Measurements from ENCODE around the gene KIZ. TPM values are rescaled to one million over a fixed set of nuclear protein-coding genes. Genes with fewer than 3 reads are reported as not detected.

Gene KIZ
- total and polyA plus RNA-seq, 2 of the 4 experiments (the other 2 are of a cell fraction) = 9.9 to 14.0 TPM

DNA sequence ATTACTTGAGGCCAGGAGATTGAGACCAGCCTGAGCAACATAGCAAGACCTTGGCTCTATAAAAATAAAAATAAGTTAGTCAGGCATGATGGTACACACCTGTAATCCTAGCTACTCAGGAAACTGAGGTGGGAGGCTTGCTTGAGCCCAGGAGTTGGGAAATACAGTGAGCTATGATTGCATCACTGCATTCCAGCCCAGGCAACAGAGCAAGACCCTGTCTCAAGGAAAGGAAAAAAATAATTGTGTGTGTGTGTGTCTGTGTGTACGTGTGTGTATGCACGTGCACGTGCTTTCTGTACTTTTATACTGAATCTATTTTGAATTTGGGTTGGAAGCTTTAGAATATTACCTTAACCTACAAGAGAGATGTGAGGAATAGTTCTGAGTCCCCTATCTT, 58.9 kb downstream of the KIZ start:
- H3K23ac ChIP-seq (ENCODE audit: low read depth, low read length) = no peak overlapping the region
- WGBS, 2 experiments (ENCODE audit: extremely low coverage in 2 of 2, insufficient read length in 1 of 2) = no CpG with 5 or more reads among the region's 3 CpGs
- H3K9ac ChIP-seq (ENCODE audit: low read depth, low read length) = no peak overlapping the region
- no peak overlapping the region for H2AK5ac ChIP-seq (ENCODE audit: low read depth, low read length)
- no peak overlapping the region for H2AK9ac ChIP-seq (replicated peaks; ENCODE audit: low read depth, low read length, poor library complexity)
- POLR2A ChIA-PET (ENCODE audit: unreplicated experiment) = no interaction called here
- in situ Hi-C loops (cut with MboI; ENCODE audit: low sequenced_read_pairs) = no loop called here
- no peak overlapping the region for H4K8ac ChIP-seq (ENCODE audit: low read depth in 2 of 2, low read length in 2 of 2)
- dilution Hi-C loops (cut with HindIII; ENCODE audit: low sequenced_read_pairs, unreplicated experiment) = no loop called here
- no peaks in the 10 kb centered on the region for H3K36me3 ChIP-seq (ENCODE audit: control insufficient read depth, insufficient read depth, low read length)
- no peaks in the 10 kb centered on the region for H3K27me3 ChIP-seq (ENCODE audit: control insufficient read depth, insufficient read depth, low read length)
- H3K79me1 ChIP-seq (ENCODE audit: low read depth in 1 of 2, low read length in 2 of 2) = peaks cover 0 to 3% of the 10 kb centered on the region in 2 experiments; a peak in 2 of 4 replicates
- H2BK15ac ChIP-seq (ENCODE audit: low read depth, low read length) = no peak overlapping the region
- no peak overlapping the region for H2BK120ac ChIP-seq (ENCODE audit: low read depth, low read length)
- H4K20me1 ChIP-seq (ENCODE audit: insufficient read depth, low read length) = no peaks in the 10 kb centered on the region
- peak; percentile 87 for TF ChIP-seq CEBPB (IDR thresholded peaks at IDR 0.05; ENCODE audit: low read depth, low read length)
- TF ChIP-seq, protein P1, sequence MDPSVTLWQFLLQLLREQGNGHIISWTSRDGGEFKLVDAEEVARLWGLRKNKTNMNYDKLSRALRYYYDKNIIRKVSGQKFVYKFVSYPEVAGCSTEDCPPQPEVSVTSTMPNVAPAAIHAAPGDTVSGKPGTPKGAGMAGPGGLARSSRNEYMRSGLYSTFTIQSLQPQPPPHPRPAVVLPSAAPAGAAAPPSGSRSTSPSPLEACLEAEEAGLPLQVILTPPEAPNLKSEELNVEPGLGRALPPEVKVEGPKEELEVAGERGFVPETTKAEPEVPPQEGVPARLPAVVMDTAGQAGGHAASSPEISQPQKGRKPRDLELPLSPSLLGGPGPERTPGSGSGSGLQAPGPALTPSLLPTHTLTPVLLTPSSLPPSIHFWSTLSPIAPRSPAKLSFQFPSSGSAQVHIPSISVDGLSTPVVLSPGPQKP (IDR thresholded peaks at IDR 0.05; ENCODE audit: borderline replicate concordance, low read depth, low read length) = no peak
- TF ChIP-seq BHLHE40 (IDR thresholded peaks at IDR 0.05; ENCODE audit: low read depth, low read length) = no peak
- H3K4ac ChIP-seq (ENCODE audit: low read depth, low read length) = no peak overlapping the region
- H3K4me2 ChIP-seq (ENCODE audit: low read depth, low read length) = no peak overlapping the region
- ATAC-seq (ENCODE audit: low read depth) = no peak
- intact Hi-C loops (cut with micrococcal nuclease) = loop anchor here (5.0 kb wide), 1 partner anchor 58 kb away; the partner anchor contains the start of gene KIZ
- no TSS peak for BruUV-seq (replicated peaks)
- no peak overlapping the region for H2BK5ac ChIP-seq (ENCODE audit: low read depth, low read length, poor library complexity, severe bottlenecking)
- peak; percentile 25 for DNase-seq
- CTCF ChIA-PET = no interaction called here
- no peak overlapping the region for H3K27ac ChIP-seq (ENCODE audit: insufficient read depth, low read length)
- no peak overlapping the region for H2BK20ac ChIP-seq (ENCODE audit: low read depth, low read length)
- H3K4me1 ChIP-seq (ENCODE audit: control insufficient read depth, insufficient read depth, low read length) = peaks cover 9% of the 10 kb centered on the region
- no peak overlapping the region for H3K14ac ChIP-seq (replicated peaks; ENCODE audit: low read depth, low read length)
- no peak overlapping the region for H3K4me3 ChIP-seq (ENCODE audit: insufficient read depth, low read depth, low read length)
- H3K9me1 ChIP-seq (ENCODE audit: insufficient read depth, low read length) = peaks cover 10% of the 10 kb centered on the region; the same call in 1 of the 2 replicates
- H3K9me3 ChIP-seq (ENCODE audit: control insufficient read depth, insufficient read depth, low read length) = no peaks in the 10 kb centered on the region
- no peak overlapping the region for H3K56ac ChIP-seq (ENCODE audit: extremely low read depth, insufficient read depth, low read length)
- no peak overlapping the region for H3K18ac ChIP-seq (ENCODE audit: low read depth, low read length)
- H2AFZ ChIP-seq (replicated peaks; ENCODE audit: low read length, poor library complexity) = no peak overlapping the region
- H4K5ac ChIP-seq (ENCODE audit: low read depth, low read length) = no peak overlapping the region
- H4K91ac ChIP-seq (ENCODE audit: insufficient read depth, low read depth, low read length) = no peak overlapping the region

All from IMR-90 (cell line).